Measurements from ENCODE around the gene ZSCAN12.

Gene ZSCAN12

DNA sequence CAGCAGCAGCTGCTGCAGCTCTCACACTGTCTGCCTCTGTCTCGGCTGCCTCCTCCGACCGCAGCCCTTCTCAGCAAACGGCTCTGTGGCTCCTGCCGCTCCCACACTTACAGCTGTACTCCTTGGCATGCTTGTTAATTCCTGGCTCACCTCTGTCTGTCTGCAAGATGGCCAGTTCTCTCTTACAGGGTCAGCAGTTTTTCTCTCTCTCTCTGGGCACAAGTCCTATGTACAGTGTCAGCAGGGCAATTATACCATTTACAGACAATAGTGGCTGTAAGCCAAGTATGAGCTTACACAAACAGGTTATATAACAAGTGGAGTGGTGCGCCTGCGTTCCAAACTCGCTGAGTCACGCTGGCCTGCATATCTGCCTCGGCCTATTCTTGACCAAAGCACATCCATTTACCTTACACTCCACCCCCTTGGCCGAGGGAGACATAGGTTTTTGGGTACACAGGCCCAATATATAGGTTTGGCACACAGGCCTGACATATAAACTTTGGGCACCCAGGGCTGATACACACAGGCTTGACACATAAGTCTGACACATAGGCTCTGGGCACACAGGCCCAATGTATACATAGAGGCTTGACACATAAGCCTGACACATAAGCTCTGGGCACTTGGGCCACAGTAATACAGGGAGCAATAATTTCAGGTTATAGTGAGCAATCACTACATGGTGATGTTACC lies 45.4 kb downstream of the ZSCAN12 start:
- DNase-seq (ENCODE audit: low spot score) = no peak

DNA sequence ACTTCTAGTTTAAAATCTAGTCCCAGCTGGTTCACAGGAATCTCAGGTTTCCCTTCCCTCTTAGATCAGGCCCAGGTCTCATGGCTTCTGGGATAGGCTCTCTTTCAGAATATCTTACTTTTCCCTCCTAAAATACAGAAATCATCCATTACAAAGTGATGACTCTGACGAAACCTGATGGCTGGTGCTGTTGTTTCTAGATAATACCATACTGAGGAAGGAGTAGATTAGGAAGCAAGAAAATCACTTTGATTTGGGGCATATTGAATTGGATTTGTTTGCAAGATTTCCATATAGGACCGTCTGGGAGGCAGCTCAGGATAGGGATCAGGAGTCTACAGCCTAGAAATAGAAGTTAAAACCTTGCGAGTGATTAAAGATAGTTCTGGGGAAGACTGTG lies 46.2 kb downstream of the ZSCAN12 start:
- no peak for DNase-seq (ENCODE audit: low spot score)

DNA sequence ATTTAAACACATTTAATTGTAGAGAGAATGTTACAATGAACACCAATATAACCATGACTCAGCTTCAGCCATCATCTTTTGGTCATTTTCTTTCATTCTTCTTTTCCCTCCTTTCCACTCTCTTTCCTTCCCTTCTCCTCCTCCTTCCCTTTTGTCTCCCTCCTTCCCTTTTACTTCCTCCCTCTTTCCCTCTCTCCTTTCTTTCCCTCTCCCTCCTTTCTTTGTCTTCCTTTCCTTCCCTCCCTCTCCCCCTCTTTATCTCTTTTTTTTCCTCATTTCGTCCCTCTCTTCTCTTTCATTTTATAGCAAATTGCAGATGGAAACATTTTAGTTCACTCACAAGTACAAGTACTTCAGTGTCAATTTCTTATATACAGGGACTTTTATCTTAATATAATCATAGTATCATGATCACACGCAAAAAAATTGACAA lies 48.0 kb downstream of the ZSCAN12 start:
- no peak for DNase-seq (ENCODE audit: low spot score)

DNA sequence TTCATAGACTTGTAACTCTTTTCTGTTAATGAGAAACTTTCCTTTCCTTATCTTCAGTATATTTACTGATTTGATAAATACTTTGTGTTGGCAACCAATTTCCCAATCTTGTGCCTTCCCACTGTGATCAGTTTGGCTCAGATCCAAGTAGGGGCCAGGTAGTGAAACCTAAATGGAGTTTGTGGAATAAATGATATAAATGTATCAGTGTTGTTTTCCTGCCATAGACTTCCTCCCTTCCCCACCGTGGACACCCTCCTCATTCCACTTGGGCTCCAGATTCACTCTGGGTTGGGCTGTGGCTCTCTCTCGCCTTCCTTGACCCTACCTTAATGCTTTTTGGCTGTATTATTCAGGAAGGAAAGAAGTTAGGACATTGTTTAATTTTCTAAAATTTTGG lies 48.5 kb downstream of the ZSCAN12 start:
- no peak for DNase-seq (ENCODE audit: low spot score)

DNA sequence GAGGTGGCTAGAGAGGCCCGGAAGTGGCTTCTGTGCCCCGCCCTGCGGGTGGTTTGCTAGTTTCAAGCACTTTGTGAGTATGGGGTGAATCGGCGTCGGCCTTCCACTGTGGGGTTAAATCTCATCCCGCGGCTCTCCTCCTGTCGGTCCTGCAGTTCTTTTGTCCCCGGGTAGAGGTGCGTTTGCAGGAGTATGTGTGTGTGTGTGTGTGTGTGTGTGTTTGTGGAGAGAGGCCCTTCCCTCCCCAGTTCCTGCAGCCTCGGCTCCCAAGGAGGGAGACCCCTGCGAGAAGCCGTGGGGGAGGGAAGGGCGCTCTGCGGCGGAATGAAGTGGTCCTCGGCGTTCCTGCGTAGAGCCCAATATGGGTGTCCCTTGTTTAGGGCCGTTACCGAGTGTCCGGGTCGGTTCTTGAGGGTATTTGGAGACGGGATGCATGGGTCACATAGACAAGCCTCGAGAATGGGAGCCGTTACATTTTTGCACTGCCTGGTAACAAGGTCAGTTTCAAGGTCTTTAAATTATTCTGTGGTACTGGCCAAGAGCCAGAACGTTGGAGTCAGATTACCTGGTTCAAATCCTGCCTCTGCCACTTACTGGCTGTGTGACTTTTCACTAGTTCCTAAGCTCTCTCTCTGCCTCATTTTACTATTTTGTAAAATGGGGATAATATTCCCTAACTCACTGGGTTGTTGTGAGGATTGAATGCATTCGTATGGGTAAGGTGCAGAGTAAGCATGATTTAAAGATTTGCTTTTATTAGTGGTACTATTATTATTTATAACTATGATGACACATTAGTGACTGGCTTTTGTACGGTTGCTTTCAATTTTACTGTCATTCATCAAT lies 49.4 kb downstream of the ZSCAN12 start, which contains the start of gene ZKSCAN3:
ZKSCAN3 (plus strand) TSS at position 56 of the 846 bp plus-strand sequence. CDS start 9,640 bp downstream, outside the sequence.
- DNase-seq (ENCODE audit: low spot score) = peak; percentile 75

DNA sequence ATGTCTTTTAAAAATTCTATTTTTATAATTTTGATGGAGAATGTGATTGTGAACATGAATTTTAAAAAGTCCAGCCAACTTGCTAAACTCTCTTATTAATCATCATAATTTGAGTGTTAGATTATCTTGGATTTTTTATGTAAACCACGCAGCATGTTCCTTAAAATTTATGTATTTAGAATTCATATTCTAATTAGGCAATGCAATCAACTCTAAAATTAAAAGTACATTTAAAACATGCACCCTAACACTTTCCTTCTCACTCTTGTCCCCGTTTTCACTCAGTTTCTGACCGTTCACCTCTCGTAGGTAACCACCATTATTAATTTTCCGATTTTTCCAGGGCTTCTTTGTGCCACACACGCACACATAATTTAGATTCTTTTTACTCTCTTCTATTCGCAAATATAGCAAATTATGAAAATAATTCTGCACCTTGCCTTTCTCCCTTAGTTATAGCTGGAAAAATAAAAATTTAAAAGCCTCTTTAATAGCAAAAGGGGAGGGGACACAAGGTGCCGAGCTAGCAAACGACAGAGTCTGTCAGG lies 50.1 kb downstream of the ZSCAN12 start:
- DNase-seq (ENCODE audit: low spot score) = no peak

DNA sequence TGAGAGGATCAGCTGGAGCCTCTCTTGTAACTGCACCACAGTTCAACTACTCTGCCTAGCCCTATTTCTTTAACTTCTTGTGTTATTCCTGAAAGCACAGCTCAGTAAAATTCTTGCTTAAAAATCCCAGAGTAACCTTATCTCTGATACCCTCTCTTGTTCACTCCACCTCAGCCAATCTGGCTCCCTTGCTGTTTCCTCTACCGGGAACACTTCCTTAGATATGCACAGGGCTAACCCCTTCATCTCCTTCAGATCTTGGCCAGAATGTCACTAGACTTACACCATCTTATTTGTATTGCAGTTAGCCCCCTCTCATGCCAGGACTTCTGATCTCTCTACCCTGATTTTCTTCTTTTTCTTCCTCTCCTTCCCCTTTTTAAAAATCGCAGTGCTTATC lies 52.4 kb downstream of the ZSCAN12 start:
- DNase-seq (ENCODE audit: low spot score) = no peak

DNA sequence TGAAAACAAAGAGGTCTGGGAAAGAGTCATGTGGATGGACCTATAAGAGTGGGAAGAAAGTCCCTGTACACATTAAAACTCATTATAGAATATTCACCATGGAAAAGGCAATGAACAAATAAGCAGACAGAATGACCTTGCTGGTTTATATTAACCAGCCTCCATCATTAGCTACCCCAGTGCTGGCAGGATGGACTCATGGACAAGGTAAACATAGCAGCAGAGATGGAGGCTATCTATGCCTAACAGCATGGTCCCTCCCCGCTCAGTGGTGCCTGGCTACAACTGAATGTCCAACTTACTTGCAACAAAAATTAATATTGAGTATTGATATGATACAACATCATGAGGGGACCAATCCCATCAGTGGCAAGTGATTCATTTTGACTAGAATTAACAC lies 54.3 kb downstream of the ZSCAN12 start:
- no peak for DNase-seq (ENCODE audit: low spot score)

DNA sequence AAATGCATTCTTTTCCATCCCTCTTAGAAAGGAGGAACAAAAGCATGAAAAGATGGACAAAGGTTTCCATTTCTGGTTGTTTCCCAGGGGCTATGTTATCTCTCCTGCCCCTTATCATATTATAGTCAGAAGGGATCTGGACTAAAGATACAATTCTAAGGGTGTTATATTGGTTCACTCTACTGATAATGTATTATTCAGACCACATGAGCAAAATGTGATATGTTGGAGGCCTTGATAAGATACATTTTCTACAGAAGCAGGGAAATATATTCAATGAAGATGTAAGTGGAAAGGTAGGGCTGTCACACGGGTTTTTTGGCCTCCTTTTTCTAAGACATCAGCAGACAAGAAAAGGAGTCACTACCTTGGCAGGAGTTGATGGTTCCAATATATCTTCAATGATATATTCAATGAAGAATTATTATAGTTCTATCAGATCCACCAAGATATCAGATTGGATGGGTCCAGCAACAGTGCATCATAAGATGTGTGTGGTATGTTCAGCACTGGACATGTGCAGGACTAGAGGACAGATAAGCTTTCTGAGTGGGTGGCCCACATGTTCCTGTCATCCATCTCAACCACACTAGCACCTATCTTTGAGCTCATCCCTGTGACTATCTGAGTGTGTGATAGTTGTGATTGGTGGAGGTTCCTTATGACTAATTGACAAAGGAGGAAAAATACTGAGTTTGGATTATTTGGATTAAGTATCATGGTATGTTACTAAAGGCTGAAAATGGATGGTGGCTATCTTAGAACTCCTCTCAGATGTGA lies 55.5 kb downstream of the ZSCAN12 start:
- DNase-seq (ENCODE audit: low spot score) = no peak

DNA sequence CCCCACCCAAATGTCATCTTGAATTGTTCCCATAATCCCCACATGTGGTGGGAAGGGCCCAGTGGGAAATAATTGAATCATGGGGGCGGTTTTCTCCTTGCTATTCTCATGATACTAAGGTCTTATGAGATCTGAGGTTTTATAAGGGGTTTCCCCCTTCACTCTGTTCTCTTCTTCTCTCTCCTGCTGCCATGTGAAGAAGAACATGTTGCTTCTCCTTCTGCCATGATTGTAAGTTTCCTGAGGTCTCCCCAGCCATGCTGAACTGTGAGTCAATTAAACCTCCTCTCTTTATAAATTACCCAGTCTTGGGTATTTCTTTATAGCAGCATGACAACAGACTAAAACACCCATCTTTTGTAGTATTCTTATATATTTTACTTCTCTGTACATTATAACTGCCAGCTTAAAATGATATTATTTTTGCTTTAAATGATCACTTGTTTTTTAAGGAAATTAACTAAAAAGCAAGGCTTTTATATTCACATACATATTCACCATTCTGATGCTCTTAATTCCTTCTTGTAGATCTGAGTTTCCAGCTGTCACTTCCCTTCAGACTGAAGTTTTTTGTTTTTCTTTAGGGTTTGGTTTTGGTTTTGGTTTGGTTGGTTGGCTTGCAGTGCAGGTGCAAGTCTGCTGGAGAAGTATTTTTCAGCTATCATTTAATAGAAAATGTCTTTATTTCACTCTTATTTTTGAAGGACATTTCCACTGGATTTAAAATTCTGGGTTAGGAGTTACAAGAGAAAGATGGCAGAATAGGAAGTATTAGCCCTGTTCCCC lies 59.0 kb downstream of the ZSCAN12 start:
- DNase-seq (ENCODE audit: low spot score) = no peak

DNA sequence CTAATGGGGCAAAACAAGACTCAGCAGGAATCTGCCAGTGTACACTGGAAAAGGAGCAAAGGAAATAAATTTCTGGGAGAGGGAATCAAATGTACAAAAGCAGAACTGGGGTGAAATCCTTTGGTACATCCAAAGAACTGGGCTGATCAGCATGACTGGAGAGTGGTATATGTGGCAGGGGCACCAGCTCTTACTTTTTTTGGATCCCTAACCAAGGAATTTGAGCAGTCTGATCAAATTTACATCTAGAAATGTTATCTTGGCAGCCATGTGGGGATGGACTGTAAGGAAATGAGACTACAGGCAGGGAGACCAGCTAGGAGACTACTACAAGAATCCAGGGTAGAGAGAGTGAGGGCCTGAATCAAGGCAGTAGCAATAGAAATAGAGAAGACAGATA lies 62.4 kb downstream of the ZSCAN12 start:
- no peak for DNase-seq (ENCODE audit: low spot score)

DNA sequence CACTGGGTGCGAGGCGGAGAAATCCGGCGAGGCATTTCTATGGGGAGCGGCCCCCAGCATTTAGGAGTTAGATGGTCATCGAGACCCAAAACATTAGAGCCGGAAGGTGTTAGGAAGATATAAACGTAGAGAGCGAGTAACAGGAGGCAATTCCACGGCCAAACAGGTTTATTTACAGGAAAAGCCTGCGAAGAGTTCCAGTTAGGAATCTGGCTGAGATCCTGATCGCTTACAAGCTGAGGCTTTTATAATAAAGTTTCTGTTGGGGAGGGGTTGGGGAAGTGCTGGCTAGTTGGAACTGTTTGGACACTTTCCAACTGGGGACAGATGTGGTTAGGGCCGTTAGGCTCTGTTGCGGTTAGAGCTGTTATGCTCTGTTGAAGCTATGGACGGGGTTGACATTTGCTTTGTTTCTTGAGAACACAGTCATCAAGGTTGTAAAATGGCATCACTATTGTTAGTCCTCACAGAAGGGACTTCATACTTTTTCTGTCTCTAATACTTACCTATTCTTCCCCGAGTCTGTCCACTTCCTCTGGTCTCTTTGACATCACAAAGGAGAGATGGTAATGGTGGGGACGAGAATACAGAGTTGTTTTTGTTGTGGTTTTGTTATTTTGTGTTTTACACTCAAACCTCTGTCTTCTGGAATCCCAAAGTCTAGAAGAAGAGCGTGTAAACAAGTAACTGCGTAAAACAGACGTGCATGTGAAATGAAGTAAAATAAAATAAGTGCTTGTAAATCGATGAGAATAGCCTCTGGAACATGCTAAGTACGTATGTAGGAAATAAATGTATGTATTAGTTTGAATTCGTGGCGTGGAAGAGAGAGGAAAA lies 63.0 kb downstream of the ZSCAN12 start:
- DNase-seq (ENCODE audit: low spot score) = no peak

DNA sequence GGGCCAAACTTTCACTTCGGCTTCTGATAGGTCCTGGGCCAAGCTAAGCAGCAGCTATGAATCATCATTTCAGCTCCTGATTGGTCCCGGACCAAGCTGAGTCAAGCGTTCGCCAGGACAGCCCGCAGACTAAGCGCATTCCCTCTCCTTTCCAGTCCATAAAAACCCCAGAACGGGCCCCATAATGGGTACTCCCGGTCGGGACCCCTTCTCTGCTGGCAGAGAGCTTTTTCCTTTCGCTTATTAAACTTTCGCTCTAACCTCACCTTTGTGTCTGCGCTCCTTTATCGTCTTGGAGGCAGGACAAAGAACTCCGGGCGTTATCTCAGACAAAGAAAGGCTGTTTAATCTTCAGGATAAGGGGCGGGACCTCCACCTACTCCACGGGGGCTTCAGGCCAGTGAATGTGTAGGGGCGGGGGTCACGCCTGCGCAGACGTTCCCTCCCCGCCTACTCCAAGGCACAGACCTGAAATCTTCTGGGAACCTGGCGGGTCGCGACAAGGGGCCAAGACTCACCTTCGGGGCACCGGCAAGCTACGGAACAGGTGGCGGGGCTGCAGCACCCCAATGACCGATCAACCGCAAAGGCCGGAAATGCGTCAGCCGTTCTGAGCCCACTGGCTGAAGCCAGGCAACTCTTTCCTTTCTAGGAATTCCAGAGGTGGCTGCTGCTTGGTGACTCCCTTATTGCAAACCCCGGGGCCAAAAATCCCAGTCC lies 63.8 kb downstream of the ZSCAN12 start, which contains the start of gene ZSCAN31:
ZSCAN31 (minus strand) TSS at position 585 of the 720 bp plus-strand sequence. CDS start 6,465 bp downstream, outside the sequence.
- peak; percentile 92 for DNase-seq (ENCODE audit: low spot score)

DNA sequence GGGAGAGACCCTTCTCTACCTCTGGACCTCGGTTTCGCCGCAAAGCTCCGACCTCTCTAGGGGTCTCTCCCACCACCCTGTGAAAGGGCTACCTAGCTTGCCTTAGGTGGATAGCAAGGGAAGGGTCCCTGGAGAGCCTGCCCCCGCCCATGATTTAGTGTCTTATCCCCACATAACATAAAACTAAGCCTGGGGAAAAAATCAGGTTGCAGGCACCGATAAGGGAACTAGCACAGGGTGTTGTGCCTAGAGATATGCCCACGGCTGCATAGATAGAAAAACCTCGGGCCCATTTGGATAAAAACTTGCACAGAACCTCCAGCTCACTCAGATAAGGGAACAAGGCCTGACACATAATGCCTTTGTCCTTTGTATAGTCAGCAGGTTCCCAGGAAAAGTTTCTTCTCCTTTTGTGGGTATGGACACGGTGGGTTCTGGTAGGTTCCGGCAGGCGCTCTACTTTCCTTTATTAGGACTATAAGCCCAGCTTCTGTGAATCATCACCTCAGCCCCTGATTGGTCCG lies 64.4 kb downstream of the ZSCAN12 start:
- DNase-seq (ENCODE audit: low spot score) = no peak

DNA sequence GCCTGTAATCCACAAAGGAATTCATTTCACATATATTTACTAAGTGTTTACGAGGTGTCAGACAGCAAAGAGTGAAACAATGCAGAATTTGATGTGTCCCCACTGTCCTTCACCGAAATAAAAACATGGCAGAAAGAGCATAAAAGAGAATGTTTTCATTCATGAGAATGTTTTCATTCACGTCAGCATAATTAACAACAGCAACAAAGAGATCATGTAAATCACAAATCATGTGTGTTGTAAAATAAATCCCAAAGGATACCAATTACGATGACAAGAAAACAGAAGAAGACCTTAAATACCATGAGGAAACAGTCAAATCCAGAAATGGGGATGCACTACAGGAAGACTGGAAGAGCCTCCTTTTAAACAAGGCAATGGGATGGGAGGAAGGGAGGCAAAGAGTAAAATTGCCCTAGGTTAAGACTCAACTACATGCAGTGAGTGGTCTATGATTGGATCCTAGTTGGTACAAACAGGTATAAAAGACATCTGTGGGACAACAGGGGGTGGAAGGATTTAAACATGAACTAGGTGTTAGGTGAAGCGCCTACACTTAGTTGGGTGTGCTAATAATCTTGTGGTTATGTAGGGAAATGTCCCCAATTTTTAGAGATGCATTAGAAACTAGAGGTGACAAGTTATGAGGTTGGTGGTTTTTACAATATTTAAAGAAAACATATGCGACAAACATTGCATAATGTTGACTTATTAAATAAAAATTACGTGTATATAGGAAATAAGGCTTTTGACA lies 65.1 kb downstream of the ZSCAN12 start:
- no peak for DNase-seq (ENCODE audit: low spot score)

DNA sequence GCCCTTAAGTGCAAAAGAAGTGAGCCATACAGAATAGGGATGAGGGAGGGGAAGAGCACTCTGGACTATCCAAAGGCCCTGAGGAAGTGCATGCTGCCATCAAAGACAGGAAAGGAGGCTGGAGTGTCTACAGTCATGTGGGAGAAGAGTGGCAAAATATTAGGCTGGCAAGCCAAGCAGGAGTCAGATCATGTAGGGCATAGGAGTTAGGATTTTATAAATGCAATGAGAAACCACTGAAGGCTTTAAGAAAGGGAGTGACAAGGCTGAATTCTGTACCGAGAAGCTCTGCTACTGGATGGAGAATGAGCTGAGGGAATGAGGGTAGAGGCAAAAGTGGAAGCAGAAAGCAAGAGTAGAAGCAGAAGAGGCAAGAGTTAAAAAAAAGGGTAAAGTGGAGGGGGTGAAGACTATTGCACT lies 65.9 kb downstream of the ZSCAN12 start:
- DNase-seq (ENCODE audit: low spot score) = no peak

DNA sequence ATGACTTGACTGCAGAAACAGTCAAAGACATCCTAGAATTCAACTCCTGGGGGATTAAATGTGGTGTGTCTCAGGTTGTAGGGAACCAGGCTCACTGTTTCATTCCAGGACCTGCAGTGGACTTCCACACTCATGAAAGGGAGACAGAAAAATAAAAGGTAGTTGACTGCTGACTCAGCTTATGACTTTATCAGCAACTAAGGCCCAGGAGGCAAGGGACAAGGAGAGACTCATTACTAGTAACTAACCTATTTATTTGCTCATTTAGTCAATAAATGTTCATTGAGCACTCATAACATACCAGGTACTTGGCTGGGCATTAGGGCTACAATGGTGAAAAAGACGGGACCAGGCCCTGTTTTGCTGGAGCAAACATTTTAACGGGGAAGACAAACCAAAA lies 66.5 kb downstream of the ZSCAN12 start:
- no peak for DNase-seq (ENCODE audit: low spot score)

DNA sequence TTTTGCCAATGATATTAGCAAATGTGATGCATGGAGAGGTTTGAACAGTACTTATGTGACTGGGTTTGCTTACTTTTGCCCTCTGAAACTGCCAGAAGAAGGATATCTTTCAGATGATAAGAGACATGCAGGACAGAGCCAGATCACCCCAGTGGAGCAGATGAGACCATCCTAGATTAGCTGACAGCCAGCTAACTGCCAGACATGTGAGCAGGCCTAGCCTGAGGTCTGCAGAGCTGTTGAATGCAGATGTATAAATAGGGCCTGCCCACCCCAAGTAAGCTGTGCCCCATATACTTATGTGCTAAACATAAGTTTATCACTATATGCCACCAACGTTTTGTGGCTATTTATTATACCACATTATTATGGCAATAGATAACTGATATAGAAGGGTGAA lies 69.5 kb downstream of the ZSCAN12 start:
- no peak for DNase-seq (ENCODE audit: low spot score)
